A172 (cell line): ENCODE data around the gene SLC22A6. TPM values are rescaled to one million over a fixed set of nuclear protein-coding genes. Genes with fewer than 3 reads are reported as not detected.

Experiments used
- DNase-seq: peaks from one replicate; pipeline ENCODE4 v3.0.0-alpha.2; 2015; ENCODE audit warnings: low spot score
- total RNA-seq: library from RNA; depleted of rRNA; stranded (reverse); fragments of >200 nt; shearing (Covaris generic); gene quantifications from 2 replicates; pipeline ENCODE4 v1.2.3, GENCODE V29; 2014; rRNA removed

Gene SLC22A6
- total RNA-seq = not detected in 2 replicates

GRCh38 chr11:62984451-62984991, at the start of gene SLC22A6:
Gene SLC22A6 (minus strand): TSS chr11:62984967. CDS start chr11:62984690, 277 bp downstream.
- DNase-seq = no peak

GRCh38 chr11:63032457-63032856, 47.7 kb upstream of the SLC22A6 start:
- no peak for DNase-seq

- peak; percentile 64 for DNase-seq
Measured at GRCh38 chr11:63023841-63024648, 39.3 kb upstream of the SLC22A6 start.

GRCh38 chr11:63023222-63023814, 38.6 kb upstream of the SLC22A6 start:
- DNase-seq = no peak

- no peak for DNase-seq
Measured at GRCh38 chr11:63022441-63022840, 37.7 kb upstream of the SLC22A6 start.

GRCh38 chr11:63020671-63021291, 36.0 kb upstream of the SLC22A6 start:
- DNase-seq = no peak

GRCh38 chr11:63019506-63019905, 34.7 kb upstream of the SLC22A6 start:
- no peak for DNase-seq

- DNase-seq = peak; percentile 49
Measured at GRCh38 chr11:63017306-63017974, 32.7 kb upstream of the SLC22A6 start.

GRCh38 chr11:63015521-63016215, 30.9 kb upstream of the SLC22A6 start, which contains the start of gene SLC22A8:
Gene SLC22A8 (minus strand): TSS chr11:63015841. CDS start chr11:63014958, 883 bp downstream.
- DNase-seq = no peak

- DNase-seq = no peak
Measured at GRCh38 chr11:63014408-63015055, 29.8 kb upstream of the SLC22A6 start.

- no peak for DNase-seq
Measured at GRCh38 chr11:63012839-63013238, 28.1 kb upstream of the SLC22A6 start.

GRCh38 chr11:63012430-63012829, 27.7 kb upstream of the SLC22A6 start:
- no peak for DNase-seq

- no peak for DNase-seq
Measured at GRCh38 chr11:63010934-63011439, 26.2 kb upstream of the SLC22A6 start.

- DNase-seq = no peak
Measured at GRCh38 chr11:63007920-63008319, 23.2 kb upstream of the SLC22A6 start.

- DNase-seq = no peak
Measured at GRCh38 chr11:63001456-63001855, 16.7 kb upstream of the SLC22A6 start.

- DNase-seq = no peak
Measured at GRCh38 chr11:62999649-63000048, 14.9 kb upstream of the SLC22A6 start.

- DNase-seq = no peak
Measured at GRCh38 chr11:62999156-62999555, 14.4 kb upstream of the SLC22A6 start.

- no peak for DNase-seq
Measured at GRCh38 chr11:62996271-62996670, 11.5 kb upstream of the SLC22A6 start.

- DNase-seq = no peak
Measured at GRCh38 chr11:62994775-62995174, 10.0 kb upstream of the SLC22A6 start.

- DNase-seq = no peak
Measured at GRCh38 chr11:62988276-62988675, 3.5 kb upstream of the SLC22A6 start.
